GM12873 (cell line): Measurements from ENCODE around the gene SPEF2.

ENCODE experiments used
- CTCF ChIP-seq: IDR thresholded peaks from 2 replicates; pipeline ENCODE4 v1.5.1; 2012; ENCODE audit warnings: low read depth, mild to moderate bottlenecking, moderate library complexity, low read length, control low read depth; ENCODE audit not compliant: insufficient read depth; ENCODE audit errors: missing control alignments

Gene SPEF2

GRCh38 chr5:35804201-35804653 is 186.6 kb downstream of the SPEF2 start:
- no peak for TF ChIP-seq CTCF

- TF ChIP-seq CTCF, result no peak
Measured at GRCh38 chr5:35804841-35805240, 187.2 kb downstream of the SPEF2 start.

- TF ChIP-seq CTCF, result no peak
Measured at GRCh38 chr5:35810601-35811000, 192.9 kb downstream of the SPEF2 start.

- no peak for TF ChIP-seq CTCF
Measured at GRCh38 chr5:35811108-35811741, 193.6 kb downstream of the SPEF2 start.

GRCh38 chr5:35813521-35813920 is 195.9 kb downstream of the SPEF2 start:
- TF ChIP-seq CTCF, result no peak

- peak; percentile 74 for TF ChIP-seq CTCF
Measured at GRCh38 chr5:35815089-35815936, 197.7 kb downstream of the SPEF2 start.

- TF ChIP-seq CTCF, result no peak
Measured at GRCh38 chr5:35816881-35817521, 199.3 kb downstream of the SPEF2 start.
